OCI-M2 (cell line): ENCODE data around the gene EFNA1.

Source experiments
- DNase-seq: peaks from one replicate; lab custom pipeline; 2025; ENCODE audit not compliant: unreplicated experiment; lab: John Stamatoyannopoulos, UW

The EFNA1 gene

DNA sequence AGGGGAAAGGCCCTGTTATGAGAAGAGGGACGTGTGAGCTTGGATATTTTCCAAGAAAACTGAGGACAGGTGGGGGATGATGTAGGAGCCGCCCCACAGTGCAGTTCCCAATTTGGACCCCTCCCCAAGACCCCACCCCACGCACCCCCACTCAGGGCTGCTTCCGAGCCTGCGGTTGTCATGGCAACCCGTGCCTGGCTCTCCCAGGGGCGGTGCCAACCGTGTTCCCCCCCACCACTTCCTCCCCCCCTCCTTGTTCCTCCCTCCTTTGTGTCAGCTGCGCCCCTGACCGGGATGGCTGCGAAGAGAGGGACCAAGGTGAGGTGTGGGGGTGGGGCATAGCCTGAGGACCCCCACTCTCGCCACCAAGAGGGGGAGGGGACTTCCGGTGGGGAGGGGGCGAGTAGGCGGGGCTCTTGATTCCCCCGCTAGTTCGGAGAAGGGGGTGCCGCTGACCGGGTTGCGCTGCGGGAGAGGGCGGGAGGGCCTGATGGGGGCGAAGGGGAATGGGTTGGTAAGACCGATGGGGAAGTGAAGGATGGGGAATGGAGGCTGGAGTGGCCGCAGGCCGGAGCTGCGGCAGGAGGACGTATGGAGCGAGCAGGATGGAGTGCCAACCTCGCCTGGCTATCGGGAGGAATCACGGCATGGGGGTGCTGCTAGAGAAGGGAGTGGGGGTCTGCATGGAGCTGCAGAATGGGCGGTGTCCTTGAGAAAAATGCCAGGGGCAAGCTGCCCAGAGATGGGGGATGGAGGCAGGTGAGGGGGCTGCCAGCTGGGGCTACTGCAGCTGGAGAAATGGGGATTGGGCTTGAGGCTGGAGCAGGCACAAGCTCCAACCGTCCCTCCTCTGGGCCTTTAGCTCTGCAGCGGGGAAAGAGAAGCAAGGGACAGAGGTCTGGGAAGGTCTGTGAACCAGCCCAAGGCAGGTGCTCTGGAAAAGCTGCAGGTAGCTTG, 46.9 kb downstream of the EFNA1 start:
- DNase-seq = no peak

DNA sequence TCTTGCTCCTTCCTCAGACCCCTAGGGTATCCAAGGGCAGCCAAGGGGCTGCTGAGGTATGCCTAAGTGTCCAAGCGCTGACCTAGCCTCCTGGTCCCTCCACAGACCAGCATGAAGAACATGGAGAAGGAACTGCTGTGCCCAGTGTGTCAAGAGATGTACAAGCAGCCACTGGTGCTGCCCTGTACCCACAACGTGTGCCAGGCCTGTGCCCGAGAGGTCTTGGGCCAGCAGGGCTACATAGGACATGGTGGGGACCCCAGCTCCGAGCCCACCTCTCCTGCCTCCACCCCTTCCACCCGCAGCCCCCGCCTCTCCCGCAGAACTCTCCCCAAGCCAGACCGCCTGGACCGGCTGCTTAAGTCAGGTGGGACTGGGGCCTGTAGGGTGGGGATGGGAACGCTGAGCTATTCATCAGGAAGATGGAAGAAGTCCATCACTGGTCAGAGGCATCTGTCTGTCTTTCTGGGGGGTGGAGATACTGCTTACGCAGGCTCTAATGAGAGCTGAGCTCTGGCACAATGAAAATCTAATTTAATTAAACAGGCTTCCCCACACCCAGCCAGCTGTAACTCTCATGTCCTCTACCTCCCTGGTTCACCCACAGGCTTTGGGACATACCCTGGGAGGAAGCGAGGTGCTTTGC, 47.7 kb downstream of the EFNA1 start:
- DNase-seq = no peak

DNA sequence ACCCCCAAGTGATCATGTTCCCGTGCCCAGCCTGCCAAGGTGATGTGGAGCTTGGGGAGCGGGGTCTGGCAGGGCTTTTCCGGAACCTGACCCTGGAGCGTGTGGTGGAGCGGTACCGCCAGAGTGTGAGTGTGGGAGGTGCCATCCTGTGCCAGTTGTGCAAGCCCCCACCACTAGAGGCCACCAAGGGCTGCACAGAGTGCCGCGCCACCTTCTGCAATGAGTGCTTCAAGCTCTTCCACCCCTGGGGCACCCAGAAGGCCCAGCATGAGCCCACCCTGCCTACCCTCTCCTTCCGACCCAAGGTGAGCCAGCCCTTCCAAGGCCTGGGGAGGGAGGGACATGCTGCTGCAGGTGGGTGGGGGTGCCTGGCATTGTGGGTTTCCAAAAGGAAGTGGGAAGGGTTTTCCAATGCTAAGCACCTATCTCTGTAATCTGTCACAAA, 48.3 kb downstream of the EFNA1 start:
- no peak for DNase-seq

DNA sequence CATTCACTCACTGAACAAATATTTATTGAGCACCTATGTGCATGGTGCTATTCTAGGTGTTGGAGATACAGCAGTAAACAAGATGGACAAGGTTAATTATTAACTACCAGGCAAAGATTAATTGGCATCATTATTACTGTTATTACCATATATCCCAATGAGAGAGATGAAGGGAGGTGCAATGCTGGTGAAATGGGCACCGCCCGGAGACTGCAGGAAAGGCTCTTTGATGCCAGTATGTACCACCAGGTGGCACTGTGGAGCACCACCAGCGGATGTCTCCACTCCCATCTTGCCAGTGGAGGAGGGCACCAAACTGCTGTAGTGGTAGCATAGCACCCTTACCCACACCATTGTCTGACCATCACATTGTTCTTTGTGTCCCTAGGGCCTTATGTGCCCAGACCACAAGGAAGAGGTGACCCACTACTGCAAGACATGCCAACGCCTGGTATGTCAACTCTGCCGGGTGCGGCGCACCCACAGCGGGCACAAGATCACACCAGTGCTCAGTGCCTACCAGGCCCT, 48.9 kb downstream of the EFNA1 start:
- peak; percentile 17 for DNase-seq

DNA sequence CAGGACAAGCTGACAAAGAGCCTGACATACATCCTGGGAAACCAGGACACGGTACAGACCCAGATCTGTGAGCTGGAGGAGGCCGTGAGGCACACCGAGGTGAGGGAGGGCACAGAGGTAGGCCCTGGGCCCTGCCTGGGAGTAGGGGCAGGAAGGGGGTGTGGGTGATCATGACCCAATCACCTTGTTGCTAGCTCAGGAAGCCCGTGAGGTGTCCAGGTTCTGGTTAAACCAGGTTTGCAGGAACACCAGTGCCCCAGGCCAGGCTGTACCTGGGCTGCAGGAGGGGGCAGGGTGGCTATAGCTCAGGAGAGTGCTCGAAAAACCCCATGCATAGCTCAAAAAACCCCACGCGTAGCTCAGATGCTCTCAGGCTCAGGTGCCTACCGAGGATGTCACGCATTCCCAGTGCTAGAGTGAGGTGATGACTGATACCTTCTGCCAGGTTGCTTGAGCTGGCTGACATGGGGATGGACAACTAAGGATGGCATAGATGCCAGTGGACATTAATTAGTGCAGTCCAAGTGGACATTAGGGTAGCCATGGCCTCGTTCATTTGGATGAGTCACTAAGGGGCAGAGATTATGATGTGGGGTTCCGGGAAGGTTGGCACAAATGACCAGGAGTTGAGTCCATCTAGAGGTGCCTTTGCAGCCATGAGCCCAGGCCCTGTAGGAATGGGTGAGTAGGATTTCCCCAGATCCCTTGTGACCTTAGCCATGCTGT, 49.7 kb downstream of the EFNA1 start:
- DNase-seq = no peak

DNA sequence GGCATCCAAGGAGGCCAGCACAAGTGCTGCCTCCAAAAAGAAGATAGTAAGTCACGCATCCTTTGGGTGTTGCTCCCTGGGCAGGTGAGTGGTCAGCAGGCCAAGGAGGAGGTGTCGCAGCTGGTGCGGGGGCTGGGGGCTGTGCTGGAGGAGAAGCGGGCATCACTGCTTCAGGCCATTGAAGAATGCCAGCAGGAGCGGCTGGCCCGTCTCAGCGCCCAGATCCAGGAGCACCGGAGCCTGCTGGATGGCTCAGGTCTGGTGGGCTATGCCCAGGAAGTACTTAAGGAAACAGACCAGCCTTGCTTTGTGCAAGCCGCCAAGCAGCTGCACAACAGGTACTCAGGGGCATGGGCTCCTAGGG, 50.2 kb downstream of the EFNA1 start:
- DNase-seq = no peak

DNA sequence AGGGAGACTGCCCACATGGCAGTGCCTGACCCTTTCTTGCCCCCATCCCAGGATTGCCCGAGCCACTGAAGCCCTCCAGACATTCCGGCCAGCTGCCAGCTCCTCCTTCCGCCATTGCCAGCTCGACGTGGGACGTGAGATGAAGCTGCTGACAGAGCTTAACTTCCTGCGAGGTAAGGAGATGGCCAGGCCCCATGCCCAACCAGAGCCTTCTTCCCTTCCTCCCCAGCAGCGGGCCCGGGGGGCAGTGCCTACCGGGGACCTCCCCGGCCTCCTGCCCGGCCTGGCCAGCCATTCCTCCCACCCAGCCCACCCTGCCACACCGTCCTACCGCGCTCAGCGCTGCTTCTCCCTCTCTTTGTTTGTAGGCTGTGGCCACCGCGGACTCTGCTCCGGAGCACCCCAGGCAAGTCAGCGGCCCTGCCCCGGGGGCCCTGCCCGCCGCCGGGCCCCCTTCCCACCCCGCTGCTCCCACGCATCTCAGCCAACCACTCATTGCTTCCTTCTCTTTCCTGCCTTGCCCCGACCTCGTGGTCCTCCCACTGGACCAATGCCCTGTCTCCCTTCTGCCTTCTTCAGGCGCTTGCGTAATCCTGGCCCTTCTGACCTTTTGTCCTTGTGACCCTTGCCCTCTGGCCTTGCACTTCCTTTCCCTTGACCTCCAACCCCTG, 50.9 kb downstream of the EFNA1 start:
- no peak for DNase-seq

DNA sequence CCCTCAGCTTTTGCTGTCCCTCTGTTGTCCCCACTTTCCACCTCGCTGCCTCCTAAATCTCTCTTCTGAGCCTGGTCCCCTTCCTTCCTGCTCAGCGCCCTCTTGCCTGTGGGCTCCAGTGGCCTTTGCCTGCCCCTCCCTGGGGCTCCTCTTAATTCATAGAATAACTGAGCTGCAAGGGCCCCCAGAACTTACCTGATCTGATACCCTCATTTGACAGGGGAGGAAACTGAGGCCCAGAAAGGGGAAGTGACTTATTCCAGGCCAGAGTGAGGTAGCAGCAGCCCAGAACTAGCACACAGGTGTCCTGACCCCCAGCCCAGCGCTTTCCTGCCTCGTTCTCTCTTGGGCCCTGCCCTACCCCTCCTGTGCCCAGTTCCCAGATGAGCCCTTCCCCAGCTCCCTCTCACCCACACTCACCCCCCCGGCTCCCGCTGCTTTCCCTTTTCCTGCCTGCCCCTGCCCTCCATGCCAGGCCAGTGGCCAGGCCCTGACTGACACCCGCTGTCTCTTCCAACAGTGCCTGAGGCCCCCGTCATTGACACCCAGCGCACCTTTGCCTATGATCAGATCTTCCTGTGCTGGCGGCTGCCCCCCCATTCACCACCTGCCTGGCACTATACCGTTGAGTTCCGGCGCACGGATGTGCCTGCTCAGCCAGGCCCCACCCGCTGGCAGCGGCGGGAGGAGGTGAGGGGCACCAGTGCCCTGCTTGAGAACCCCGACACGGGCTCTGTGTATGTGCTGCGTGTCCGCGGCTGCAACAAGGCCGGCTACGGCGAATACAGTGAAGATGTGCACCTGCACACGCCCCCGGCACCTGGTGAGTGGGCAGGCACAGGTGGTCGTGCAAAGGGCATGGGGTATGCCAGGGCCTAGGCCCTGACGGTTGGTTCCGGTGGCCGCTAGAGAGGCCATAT, 51.7 kb downstream of the EFNA1 start:
- no peak for DNase-seq

DNA sequence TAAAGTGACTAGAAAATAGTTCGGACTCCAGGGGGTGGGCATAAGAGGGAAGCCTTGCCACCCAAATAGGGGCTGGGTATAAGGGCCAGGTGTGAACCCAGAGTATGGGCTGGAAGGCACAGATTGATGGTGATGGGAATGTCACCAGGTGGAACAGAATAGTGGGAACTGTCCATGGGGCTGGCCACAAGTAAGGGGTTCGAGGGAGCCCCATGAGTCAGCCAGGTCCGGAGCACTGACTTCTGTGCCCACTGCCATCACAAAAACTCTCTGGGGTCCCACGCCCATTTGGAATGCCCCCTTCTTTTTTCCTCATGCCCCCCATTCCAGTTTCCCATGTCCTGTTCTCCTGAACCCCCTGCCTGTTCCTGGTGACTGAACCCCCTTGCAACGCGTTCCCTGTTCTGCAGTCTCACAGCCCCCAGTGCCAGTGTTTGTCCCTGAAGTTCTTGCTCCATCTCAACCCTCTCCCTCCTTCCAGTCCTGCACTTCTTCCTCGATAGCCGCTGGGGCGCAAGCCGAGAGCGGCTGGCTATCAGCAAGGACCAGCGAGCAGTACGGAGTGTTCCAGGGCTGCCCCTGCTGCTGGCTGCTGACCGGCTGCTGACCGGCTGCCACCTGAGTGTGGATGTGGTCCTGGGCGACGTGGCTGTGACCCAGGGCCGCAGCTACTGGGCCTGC, 53.8 kb downstream of the EFNA1 start:
- no peak for DNase-seq

DNA sequence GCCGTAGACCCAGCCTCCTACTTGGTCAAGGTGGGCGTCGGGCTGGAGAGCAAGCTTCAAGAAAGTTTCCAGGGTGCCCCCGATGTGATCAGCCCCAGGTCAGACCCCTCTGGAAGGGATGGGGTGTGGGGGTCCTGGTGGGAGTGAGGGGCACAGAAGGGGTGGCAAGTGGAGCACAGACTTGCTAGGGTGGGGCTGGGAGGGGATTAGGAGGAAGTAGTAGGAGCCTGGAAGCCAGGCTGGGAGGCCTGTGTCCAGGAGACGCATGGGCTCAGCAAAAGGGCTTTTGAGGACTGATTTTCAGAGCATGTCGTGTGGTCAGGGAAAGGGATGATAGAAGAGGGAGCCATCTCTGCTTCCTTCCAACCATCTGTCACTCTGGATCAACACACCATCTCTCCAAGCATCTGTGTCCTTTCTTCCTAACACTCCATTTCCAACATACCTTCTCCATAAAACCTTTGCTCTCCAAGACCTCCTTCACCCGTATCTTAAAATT, 54.4 kb downstream of the EFNA1 start:
- DNase-seq = no peak

DNA sequence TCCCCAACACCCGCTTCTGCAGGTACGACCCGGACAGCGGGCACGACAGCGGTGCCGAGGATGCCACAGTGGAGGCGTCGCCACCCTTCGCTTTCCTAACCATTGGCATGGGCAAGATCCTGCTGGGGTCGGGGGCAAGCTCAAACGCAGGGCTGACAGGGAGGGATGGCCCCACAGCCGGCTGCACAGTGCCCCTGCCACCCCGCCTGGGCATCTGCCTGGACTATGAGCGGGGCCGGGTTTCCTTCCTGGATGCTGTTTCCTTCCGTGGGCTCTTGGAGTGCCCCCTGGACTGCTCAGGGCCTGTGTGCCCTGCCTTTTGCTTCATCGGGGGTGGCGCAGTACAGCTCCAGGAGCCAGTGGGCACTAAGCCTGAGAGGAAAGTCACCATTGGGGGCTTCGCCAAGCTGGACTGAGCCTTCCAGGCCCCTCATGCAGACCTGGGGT, 56.1 kb downstream of the EFNA1 start:
- no peak for DNase-seq

DNA sequence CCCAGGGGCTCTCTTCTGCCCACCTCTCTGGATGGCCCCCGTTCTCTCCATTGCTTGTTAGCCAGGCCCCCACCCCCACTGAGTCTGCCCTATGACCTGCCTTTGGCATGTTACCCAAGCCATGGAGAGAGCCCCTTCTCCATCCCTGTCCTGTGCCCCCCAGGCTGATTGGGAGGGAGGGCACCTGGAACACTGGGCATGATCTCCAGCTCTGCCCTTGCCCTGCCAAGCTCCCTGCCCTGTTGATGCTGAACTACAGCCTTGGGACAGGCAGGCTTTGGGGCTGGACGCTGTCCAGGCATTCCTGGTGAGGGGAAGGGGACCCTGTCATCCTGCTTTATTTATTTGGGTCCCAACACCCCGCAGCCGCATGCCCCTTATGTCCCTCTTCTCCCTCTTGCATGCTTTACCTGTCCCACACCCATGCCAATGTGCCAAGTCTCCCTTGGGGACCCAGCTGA, 56.7 kb downstream of the EFNA1 start:
- no peak for DNase-seq
